HEK293T (cell line): ENCODE measurements around the gene EOGT.

ENCODE experiments used
- ARNT ChIP-seq: fragments of 450-650 bp; IDR thresholded peaks from 2 replicates; pipeline ENCODE4 v1.6.1; 2017; ENCODE audit warnings: mild to moderate bottlenecking
- CTBP1 ChIP-seq: fragments of 450-650 bp; IDR thresholded peaks from 2 replicates; pipeline ENCODE4 v1.6.1; 2016; ENCODE audit warnings: borderline replicate concordance
- ELF4 ChIP-seq: fragments of 450-650 bp; IDR thresholded peaks from 2 replicates; pipeline ENCODE4 v1.6.1; 2017; ENCODE audit warnings: antibody characterized with exemption
- FOXA1 ChIP-seq: fragments of 450-650 bp; IDR thresholded peaks from 2 replicates; pipeline ENCODE4 v1.6.1; 2016; ENCODE audit warnings: mild to moderate bottlenecking
- FOXK2 ChIP-seq: fragments of 450-650 bp; IDR thresholded peaks from 2 replicates; pipeline ENCODE4 v1.6.1; 2016; ENCODE audit warnings: mild to moderate bottlenecking
- FOXM1 ChIP-seq: fragments of 450-650 bp; IDR thresholded peaks from 2 replicates; pipeline ENCODE4 v1.6.1; 2017; ENCODE audit warnings: mild to moderate bottlenecking, borderline replicate concordance
- HDGF ChIP-seq: fragments of 450-650 bp; IDR thresholded peaks from 2 replicates; pipeline ENCODE4 v1.6.1; 2017; ENCODE audit warnings: antibody characterized with exemption, borderline replicate concordance
- LEF1 ChIP-seq: fragments of 450-650 bp; IDR thresholded peaks from 2 replicates; pipeline ENCODE4 v1.6.1; 2017; ENCODE audit warnings: mild to moderate bottlenecking, borderline replicate concordance
- NFRKB ChIP-seq: fragments of 450-650 bp; IDR thresholded peaks from 2 replicates; pipeline ENCODE4 v1.6.1; 2016; ENCODE audit warnings: mild to moderate bottlenecking, moderate library complexity
- PKNOX1 ChIP-seq: fragments of 450-650 bp; IDR thresholded peaks from 2 replicates; pipeline ENCODE4 v1.6.1; 2016
- SP1 ChIP-seq: fragments of 450-650 bp; IDR thresholded peaks from 2 replicates; pipeline ENCODE4 v1.6.1; 2017
- SUZ12 ChIP-seq: fragments of 450-650 bp; IDR thresholded peaks from 2 replicates; pipeline ENCODE4 v1.6.1; 2016; ENCODE audit warnings: mild to moderate bottlenecking
- TARDBP ChIP-seq: fragments of 450-650 bp; IDR thresholded peaks from 2 replicates; pipeline ENCODE4 v1.6.1; 2016

- TF ChIP-seq SP1 (no peak), FOXM1 (no peak), CTBP1 (no peak), HDGF (no peak), PKNOX1 (no peak), SUZ12 (no peak), TARDBP (no peak), FOXK2 (no peak), ELF4 (no peak), ARNT (no peak), LEF1 (no peak), NFRKB (no peak), FOXA1 (no peak)
Measured at GRCh38 chr3:69033470-69033869, 20.0 kb upstream of the EOGT start.
